GM19238 (cell line): Measurements from ENCODE around the gene RAPGEF2.
"Not testable (repeated sequence)": the region's sequence is repeated elsewhere in the genome, so short reads cannot be mapped to it uniquely, and the experiment has no call there.

Experiments used
- DNase-seq: peaks from one replicate; pipeline ENCODE4 v3.0.0; 2011; ENCODE audit warnings: low spot score; ENCODE audit not compliant: insufficient read length

Gene RAPGEF2

DNA sequence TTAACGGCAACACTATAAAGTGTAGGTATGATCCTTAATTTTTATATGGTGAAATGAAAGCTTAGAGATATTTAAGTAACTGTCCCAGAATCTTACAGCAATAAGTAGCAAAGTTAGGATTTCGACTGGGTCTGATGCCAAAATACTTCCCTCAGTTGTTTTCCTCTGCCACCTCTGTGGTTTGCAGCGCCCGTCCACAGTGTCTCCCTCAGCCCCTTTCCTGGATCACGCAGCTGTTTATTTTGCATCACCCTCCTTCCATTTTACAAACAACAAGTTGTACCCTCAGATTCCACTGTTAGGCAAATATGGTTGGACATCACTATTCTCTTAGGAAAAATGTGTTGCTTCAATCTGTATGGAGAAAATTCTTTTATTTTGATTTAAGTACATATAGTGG lies 56.1 kb downstream of the RAPGEF2 start:
- DNase-seq = no peak

DNA sequence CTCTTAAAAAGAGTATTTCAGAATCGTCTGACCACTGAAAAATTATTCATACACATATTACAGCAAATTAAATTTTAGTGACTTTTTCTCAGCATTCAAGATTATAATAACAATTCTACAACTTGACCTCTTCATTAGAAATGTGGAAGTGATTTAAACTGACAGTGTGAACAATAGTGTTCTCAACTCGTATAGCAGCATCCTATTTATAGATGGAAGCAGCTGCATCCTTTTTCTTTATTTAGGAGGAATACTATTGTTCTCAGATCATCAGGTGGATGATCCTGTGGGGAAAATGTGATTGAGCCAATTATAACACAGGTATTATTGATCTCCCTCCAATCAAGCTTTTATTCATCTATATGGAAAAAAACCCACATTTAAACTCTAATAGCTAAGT lies 56.7 kb downstream of the RAPGEF2 start:
- DNase-seq = no peak

DNA sequence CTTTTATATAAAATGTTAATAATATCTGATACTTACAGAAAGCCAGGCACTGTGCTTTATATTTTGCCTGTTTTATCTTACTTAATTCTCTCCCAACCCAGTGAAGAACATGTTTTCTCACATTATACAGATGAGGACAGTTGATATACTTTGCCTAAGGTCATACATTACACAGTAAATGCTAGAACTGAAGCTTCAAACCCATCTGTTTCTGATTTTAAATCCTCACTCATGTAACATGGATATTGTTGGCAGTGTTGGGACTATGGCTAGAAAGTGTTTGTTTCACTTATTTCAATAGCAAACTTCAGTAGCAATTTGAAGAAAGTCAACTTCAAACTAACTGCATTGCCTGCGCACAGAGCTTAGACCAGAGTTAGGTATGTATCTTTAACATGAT lies 57.4 kb downstream of the RAPGEF2 start:
- no peak for DNase-seq

DNA sequence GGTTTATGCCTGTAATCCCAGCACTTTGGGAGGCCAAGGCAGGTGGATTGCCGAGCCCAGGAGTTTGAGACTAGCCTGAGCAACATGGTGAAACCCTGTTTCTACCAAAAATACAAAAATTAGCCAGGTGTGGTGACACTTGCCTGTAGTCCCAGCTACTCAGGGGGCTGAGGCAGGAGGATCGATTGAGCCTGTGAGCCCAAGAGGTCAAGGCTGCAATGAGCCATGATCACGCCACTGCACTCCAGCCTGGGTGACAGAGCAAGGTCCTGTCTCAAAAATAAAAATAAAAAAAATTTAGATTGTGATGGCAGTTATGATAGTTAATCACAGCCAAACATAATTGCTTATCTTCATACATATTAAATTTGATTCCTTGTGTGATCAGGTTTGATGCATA lies 58.6 kb downstream of the RAPGEF2 start:
- not testable (repeated sequence) for DNase-seq

DNA sequence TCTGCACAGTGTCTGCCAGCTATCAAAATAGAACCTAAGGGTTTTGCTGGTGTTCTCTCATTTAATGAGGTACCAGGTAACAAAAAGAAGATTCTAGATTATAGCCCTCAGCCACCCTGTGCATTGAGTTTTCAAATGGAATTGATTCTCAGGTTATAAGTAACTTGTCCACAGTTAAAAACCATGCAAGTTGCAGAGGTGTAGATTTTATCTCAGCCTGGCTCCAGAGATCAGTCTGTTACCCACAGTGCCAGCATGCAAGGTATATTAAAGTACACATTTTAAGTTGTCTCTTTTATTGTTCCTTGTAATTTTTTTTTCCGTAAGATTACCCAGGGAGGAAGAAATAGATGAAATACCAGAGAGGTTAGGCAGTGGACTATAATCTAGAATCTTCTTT lies 59.7 kb downstream of the RAPGEF2 start:
- no peak for DNase-seq

DNA sequence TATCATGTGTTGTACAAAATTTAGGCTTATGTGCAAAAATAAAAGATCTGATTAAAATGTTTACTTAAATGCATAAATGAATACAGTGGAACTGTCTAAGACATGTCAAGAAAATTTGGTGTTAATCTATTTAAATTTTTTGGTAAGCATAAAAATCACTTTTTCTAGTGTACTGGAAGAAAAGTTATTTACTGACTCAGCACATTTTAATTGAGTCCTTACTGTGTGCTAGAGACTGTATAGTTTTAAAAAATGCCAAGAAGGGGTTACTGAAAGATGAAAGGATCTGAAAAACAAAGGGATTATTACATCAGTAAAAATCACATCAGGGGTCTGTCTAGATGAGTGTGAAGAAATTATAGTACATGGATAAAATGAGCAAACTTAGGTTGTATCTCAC lies 60.6 kb downstream of the RAPGEF2 start:
- no peak for DNase-seq

DNA sequence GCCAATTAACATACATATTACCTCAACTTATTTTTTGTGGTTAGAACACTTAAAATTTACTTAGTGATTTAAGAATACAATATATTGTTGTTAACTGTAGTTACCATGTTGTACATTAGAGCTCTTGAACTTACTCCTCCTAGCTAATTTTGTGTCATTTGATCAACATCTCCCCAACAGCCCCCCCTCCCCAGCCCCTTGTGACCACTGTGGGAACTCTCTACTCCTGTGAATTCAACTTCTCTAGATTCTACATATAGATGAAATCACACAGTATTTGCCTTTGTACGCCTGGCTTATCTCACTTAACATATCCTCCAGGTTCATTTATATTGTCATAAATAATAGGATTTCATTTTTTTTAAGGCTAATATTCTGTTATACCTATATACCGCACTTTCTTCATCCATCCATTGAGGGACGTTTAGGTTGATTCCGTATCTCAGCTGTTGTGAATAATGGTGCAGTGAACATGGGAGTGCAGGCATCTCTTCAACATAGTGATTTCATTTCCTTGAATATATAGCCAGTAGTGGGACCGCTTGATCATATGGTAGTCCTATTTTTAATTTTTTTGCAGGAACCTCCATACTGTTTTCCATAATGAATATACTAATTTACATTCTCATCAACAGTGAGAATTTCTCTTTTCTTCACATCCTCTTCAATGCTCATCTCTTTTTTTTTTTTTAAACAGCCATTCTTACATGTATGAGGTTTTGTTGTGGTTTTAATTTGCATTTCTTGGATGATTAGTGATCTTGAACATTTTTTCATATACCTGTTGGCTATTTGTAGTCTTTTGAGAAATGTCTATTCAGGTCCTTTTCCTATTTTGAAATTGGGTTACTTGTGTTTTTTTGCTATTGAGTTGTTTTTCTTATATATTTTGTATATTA lies 66.8 kb downstream of the RAPGEF2 start:
- no peak for DNase-seq

DNA sequence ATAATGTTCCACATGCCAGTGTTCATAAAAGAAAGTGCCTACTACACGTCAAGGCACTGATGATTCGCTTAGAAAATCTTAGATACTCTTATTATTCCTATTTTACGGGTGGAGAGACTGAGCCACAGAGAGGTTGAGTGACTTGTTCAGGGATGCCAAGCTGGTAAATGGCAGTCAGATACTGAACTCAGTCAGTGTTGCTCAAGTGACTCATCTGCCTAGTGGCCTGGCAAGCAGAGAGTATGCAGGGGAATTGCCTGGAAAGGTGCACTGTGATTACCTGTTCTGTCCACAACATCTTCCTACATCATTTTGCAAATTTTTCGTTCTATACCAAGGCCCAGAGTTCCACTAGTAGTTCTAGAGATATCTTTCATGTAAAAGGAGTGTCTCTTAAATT lies 68.4 kb downstream of the RAPGEF2 start:
- no peak for DNase-seq

DNA sequence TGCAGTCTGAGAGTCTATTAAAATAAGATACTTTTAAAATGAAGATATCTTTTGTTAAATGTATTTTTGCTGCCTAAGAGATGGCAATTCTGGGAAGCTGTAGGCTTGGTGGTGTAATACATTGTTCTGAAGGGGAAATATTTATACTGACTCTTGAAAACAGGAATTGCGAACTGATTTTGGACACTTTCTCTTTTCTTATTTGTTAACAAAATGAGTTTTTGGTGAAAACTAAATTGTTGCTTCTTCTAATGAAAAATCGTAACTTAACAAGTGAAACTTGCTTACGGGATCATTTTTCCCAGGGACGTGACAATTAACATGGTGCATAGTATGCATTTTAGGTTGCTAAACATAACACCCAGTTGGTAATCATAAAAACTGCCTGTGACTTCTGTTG lies 71.0 kb downstream of the RAPGEF2 start:
- no peak for DNase-seq

DNA sequence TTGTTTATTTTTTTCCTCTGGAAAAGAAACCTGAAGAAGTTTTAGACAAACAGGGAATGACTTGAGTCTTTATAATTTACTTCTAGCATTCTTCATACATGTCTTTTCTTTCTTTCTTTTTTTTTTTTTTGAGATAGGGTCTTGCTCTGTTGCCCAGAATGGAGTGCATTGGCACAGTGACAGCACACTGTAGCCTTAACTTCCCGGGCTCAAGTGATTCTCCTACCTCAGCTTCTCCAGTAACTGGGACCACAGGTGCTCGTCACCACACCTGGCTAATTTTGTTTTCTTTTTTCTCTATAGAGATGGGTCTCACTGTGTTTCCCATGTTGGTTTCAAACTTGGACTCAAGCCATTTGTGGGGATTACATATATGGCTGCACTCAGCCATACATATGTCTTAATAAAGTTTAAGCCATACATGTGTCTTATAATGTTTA lies 71.8 kb downstream of the RAPGEF2 start:
- DNase-seq = no peak

DNA sequence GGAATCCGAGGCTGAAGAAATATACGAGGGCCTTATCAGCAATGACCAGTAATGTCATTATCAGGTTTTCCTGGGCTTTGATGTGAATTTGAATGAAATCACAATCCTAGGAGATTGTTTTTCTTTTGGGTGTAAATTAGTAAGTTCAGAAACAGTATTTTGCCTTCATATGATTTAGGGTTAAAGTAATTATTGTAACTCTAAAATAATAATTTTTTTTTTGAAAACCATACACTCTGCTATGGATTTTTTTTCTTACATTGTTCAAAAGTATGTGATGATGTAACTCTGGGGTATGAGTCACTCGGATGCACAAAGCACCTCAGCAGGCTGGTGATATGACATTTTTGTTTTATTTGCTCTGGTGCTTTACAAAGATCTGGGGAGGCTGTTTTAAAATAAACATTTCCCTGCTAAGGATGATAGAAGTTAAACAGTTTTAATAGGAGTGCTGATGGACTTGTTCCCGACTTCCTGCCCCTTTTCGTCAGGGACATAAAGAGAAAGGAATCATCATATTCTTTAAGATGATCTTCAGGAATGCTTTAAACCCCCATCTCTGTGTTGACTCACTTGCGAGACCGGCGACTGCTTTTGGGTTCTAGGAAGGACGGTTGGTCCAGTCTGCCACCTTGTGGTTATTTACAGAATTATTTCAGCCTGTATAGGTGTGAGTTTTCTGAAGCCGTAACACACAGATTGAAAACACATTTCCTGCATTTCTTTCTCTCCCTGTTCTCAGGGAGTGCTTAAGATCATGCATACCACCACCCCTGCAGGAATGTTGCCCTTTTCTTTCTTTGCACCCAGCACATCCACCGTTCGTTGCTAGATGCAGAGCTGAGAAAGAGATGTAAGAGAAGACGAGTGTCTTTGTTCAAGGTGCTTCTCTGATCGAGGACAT lies 72.5 kb downstream of the RAPGEF2 start:
- DNase-seq = no peak

DNA sequence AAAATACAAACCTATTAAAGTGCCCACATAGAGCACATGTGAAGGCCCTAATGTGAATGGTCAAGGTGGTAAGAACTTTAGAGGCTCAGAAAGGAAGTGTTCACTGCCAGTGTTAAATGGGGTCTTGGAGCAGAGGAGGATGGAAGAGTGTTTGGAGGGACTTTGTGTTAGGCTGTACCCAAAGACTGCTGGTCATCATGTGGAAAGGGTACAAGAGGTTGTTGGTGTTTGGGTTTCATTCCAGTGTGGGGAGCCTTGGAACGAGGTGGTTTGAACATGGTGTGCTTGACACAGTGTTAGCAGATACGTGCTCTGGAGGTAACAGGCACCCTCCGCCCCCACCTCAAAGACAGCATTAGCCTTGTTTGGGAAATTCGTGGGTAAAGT lies 73.1 kb downstream of the RAPGEF2 start:
- no peak for DNase-seq

DNA sequence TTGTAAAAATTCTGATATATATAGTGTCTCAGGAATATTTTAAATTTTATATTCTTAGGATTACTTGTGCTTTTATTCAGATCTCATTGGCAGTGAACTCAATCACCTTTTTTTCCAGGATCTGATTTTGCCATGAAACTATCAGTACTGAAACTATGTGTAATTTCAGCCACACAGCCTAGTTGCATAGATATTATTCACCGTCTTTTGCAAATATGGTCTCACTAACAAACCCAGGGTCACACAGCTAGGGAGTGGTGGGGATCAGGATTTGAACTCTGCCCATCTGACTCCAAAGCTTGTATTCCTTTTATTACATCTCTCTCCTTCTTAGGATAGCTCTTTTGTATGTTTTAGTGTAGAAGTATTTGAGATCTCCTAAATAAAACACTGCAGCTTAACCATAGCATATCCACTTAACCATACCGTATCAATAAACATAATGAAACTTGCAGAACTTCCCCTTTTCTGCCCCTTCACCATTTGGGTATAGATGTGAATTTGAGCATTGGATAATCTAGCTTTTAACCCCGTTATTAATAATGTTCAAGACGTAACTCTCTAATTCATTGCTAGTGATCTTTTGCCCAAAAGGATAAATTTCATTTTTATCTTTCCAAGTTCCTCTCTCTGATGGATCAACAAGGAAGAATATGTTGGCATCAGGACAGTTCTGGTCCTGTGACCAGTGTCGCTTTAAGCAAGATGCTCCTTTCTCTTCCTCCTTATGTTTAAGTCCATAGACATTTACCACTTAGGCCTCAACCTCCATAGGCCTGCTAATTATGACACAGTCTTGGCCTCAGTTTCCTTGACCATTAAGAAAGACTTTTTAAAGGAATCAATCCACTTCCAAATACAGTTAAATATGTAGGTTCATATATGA lies 74.6 kb downstream of the RAPGEF2 start:
- DNase-seq = no peak

DNA sequence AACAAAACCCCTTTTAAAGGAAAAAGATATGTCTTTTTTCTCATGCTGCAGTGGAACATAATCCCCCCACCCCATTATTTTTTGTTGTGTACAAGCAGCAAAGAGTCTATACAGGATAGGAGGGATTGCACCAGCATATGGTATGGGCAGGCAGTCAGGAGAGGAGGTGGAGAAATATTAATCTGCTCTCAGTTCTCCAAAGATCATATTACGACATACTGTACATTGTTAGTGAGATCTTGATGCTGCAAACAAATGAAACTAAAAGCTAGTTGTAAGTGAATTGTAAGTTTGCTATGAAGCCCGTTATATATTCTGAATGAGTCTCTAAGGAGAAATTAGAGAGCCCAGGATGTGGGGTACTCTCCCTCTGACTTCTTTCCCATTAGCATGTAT lies 75.3 kb downstream of the RAPGEF2 start:
- DNase-seq = no peak

DNA sequence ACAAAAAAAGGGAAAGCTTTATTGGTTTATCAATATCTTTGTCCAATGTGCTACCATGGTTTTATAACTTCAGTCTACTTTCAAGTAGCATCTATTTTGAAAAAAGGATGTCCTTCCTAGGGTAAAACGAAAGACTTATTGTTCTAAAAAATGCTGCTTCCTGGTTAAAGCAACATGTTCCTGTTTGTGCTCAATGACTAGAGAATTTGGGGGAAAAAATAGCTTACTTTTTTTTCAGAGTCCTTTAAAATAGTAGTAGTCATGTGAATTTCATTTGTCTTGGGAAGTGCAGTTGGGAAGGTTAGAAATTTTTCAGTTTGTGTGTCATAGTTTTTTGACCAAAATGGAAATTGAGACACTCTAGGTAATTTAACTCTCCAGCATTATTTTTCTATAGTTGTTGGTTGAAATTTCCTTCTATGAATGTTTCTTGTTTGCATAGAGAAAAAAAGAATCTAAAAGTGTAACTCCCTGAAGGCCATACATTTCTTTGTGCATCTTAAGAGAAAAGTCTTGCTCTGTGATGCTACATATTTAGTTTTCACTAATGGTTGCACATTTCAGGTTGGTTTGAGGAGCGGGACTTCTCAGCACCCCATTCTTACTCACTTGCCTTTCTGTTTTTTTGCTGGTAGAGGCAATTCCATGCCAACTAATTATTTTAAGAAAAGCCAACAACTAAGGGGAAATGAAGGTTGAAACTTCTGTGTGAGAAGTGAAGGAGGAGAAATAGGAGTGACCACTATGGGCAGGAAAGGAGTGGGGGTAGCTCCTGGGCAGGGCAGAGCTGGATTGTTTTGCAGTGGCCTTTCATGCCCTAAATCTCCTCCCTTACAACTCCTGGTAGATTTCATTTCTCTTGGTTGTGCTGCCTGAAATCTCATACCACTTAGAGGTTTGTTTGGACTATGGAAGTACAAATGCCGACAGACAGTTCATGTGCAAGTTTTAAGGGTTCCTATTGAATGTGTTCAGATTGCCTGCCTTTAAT lies 76.4 kb downstream of the RAPGEF2 start:
- DNase-seq = no peak

DNA sequence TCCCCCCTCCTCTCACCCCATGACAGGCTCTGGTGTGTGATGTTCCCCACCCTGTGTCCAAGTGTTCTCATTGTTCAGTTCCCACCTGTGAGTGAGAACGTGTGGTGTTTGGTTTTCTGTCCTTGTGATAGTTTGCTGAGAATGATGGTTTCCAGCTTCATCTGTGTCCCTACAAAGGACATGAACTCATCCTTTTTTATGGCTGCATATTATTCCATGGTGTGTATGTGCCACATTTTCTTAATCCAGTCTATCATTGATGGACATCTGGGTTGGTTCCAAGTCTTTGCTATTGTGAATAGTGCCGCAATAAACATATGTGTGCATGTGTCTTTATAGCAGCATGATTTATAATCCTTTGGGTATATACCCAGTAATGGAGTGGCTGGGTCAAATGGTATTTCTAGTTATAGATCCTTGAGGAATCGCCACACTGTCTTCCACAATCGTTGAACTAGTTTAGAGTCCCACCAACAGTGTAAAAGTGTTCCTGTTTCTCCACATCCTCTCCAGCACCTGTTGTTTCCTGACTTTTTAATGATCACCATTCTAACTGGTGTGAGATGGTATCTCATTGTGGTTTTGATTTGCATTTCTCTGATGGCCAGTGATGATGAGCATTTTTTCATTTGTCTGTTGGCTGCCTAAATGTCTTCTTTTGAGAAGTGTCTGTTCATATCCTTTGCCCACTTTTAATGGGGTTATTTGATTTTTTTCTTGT lies 81.2 kb downstream of the RAPGEF2 start:
- not testable (repeated sequence) for DNase-seq

DNA sequence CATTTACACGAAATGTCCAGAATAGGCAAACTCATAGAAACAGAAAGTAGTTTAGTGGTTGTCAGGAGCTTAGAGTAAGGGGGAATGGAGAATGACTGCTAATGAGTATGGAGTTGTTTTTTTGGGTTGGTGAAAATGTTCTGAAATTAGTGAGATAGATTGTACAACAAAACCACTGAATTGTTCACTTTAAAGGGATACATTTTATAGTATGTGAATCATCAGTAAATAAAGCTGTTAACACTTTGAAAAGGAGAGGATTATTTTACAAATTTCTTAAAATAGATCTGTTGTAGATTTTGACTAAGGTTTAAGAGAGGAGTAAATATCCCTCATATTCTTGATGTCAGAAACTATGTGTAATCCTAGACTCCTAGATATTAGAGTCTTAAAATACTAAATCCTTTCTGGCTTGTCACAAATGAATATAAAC lies 82.7 kb downstream of the RAPGEF2 start:
- no peak for DNase-seq

DNA sequence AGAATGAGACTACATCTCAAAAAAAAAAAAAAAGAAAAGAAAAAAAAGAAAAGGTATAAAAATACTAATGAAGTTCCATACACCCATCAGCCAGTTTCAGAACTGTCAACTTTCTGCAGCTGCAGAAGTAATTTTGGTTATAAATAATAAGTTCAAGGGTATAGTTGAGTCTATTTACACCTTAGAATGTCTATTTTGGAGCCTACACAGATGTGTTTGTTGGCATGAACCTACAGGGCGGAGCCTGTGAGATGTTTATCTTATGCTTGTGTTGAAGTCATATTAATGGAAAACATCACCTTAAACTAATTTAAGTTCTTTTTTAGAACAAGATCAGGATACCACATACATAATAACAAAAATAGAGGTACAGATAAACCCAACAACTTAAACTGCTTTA lies 85.8 kb downstream of the RAPGEF2 start:
- no peak for DNase-seq

DNA sequence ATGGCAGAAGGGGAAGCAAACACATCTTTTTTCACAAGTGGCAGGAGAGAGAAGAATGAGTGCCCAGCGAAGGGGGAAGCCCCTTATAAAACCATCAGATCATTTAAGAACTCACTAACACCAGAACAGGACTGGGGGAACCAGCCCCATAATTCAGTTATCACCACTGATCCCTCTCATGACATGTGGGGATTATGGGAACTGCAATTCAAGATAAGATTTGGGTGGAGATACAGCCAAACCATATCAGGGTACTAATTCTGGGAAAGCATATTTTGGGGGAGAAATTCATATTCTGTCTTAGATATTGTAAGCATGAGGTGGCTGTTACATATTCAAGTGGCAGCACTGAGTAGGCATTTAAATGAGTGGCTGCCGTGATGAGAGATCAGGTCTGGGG lies 87.8 kb downstream of the RAPGEF2 start:
- no peak for DNase-seq
